Nephron progenitor cell (in vitro differentiated cells): ENCODE results near the gene TOP2B.

Experiments
- DNase-seq: peaks from one replicate; pipeline ENCODE4 v3.0.0; 2021
- H3K27ac Mint-ChIP-seq: 2 replicates; pipeline ENCODE4 v1.8.0; 2021; ENCODE audit warnings: mild to moderate bottlenecking, moderate library complexity, mixed read lengths
- H3K27me3 Mint-ChIP-seq: 2 replicates; pipeline ENCODE4 v1.8.0; 2021; ENCODE audit warnings: mild to moderate bottlenecking, low read depth, mixed read lengths; ENCODE audit not compliant: poor library complexity
- H3K36me3 Mint-ChIP-seq: 2 replicates; pipeline ENCODE4 v1.8.0; 2021; ENCODE audit warnings: low read depth, mixed read lengths
- H3K4me1 Mint-ChIP-seq: 2 replicates; pipeline ENCODE4 v1.8.0; 2021; ENCODE audit warnings: mixed read lengths
- H3K4me3 Mint-ChIP-seq: 2 replicates; pipeline ENCODE4 v1.8.0; 2021; ENCODE audit warnings: mild to moderate bottlenecking, moderate library complexity, mixed read lengths
- H3K9me3 Mint-ChIP-seq: 2 replicates; pipeline ENCODE4 v1.8.0; 2021; ENCODE audit warnings: mild to moderate bottlenecking, moderate library complexity, mixed read lengths
- TF ChIP-seq, protein P1 (sequence below): fragments of 200-600 bp; sonication (generic); IDR thresholded peaks from 2 replicates; pipeline ENCODE4 v1.5.0; 2021; ENCODE audit warnings: antibody characterized with exemption

The TOP2B gene

DNA sequence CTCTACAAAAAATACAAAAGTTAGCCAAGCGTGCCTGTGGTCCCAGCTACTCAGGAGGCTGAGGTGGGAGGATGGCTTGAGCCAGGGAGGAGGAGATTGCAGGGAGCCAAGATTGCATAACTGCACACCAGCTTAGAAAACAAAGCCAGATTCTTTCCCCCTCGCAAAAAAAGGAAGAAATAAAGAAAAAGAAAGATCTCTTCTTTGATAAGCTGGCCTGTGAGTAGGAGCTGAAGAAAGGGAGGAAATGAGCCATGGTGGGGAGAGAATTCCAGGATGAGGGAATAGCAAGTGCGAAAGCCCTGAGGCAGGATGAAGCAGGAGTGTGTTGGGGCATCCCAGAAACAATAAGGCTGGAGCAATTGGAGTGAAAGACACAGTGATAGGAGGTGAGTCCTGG, 24.5 kb upstream of the TOP2B start:
- no peak overlapping the region for H3K27ac Mint-ChIP-seq
- no peak for DNase-seq
- peaks cover 12% of the 10 kb centered on the region for H3K27me3 Mint-ChIP-seq
- TF ChIP-seq, protein P1, sequence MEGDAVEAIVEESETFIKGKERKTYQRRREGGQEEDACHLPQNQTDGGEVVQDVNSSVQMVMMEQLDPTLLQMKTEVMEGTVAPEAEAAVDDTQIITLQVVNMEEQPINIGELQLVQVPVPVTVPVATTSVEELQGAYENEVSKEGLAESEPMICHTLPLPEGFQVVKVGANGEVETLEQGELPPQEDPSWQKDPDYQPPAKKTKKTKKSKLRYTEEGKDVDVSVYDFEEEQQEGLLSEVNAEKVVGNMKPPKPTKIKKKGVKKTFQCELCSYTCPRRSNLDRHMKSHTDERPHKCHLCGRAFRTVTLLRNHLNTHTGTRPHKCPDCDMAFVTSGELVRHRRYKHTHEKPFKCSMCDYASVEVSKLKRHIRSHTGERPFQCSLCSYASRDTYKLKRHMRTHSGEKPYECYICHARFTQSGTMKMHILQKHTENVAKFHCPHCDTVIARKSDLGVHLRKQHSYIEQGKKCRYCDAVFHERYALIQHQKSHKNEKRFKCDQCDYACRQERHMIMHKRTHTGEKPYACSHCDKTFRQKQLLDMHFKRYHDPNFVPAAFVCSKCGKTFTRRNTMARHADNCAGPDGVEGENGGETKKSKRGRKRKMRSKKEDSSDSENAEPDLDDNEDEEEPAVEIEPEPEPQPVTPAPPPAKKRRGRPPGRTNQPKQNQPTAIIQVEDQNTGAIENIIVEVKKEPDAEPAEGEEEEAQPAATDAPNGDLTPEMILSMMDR = no peak
- H3K9me3 Mint-ChIP-seq = no peaks in the 10 kb centered on the region
- H3K4me3 Mint-ChIP-seq = no peak overlapping the region
- no peaks in the 10 kb centered on the region for H3K36me3 Mint-ChIP-seq
- no peaks in the 10 kb centered on the region for H3K4me1 Mint-ChIP-seq

DNA sequence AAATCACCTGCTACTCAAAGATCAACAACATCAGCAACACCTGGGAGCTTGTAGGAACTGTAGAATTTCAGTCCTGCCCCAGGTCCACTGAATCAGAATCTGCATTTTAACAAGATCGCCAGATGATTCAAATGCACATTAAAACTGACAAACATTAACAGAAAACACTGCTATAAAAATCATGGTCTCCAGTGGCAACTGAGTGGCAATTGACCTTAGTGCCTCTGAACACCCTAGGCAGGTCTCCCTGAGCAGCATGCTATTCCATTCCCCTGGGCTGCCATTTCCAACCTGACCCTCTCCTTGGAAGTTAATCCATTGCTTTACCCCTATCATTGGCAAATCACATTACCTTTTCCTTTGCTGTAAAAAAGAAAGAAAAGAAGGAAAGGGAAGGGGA, 23.0 kb upstream of the TOP2B start:
- no peaks in the 10 kb centered on the region for H3K4me1 Mint-ChIP-seq
- H3K4me3 Mint-ChIP-seq = no peak overlapping the region
- H3K9me3 Mint-ChIP-seq = no peaks in the 10 kb centered on the region
- no peak for DNase-seq
- no peaks in the 10 kb centered on the region for H3K36me3 Mint-ChIP-seq
- no peak overlapping the region for H3K27ac Mint-ChIP-seq
- H3K27me3 Mint-ChIP-seq = peaks cover 12% of the 10 kb centered on the region
- TF ChIP-seq, protein P1 = no peak

DNA sequence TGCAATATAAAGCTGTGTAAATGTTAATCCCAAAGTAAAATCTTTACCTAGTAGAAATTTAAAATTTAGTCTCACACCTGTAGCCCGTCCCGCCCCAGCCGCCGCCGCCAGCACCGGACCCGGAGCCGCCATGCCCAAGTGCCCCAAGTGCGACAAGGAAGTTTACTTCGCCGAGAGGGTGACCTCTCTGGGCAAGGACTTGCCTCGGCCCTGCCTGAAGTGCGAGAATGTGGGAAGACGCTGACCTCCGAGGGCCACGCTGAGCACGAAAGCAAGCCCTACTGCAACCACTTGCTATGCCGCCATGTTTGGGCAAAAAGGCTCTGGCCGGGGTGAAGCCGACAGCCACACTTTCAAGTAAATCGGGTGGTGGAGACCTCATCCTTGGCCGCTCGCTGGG, 22.1 kb upstream of the TOP2B start:
- TF ChIP-seq, protein P1 = no peak
- no peak overlapping the region for H3K27ac Mint-ChIP-seq
- H3K27me3 Mint-ChIP-seq = peaks cover 12% of the 10 kb centered on the region
- no peaks in the 10 kb centered on the region for H3K4me1 Mint-ChIP-seq
- H3K36me3 Mint-ChIP-seq = no peaks in the 10 kb centered on the region
- H3K9me3 Mint-ChIP-seq = no peaks in the 10 kb centered on the region
- no peak for DNase-seq
- no peak overlapping the region for H3K4me3 Mint-ChIP-seq

DNA sequence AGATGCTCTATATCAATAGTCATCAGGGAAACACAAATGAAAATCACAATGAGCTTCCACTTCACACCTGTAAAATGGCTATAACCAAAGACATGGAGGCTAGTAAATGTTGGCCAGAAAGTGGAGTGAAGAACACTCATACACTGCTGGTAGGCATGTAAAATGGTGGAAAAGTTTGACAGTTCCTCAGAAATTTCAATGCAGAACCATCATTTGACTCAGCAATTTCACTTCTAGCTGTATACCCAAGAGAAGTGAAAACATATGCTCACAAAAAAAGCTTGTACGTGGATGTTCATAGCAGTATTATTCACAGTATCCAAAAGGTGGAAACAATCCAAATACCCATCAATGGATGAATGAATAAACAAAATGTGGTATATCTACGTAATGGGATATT, 19.2 kb upstream of the TOP2B start:
- H3K27me3 Mint-ChIP-seq = no peaks in the 10 kb centered on the region
- H3K4me1 Mint-ChIP-seq = no peaks in the 10 kb centered on the region
- no peaks in the 10 kb centered on the region for H3K9me3 Mint-ChIP-seq
- DNase-seq = no peak
- TF ChIP-seq, protein P1 = no peak
- no peak overlapping the region for H3K4me3 Mint-ChIP-seq
- H3K27ac Mint-ChIP-seq = no peak overlapping the region
- H3K36me3 Mint-ChIP-seq = no peaks in the 10 kb centered on the region

DNA sequence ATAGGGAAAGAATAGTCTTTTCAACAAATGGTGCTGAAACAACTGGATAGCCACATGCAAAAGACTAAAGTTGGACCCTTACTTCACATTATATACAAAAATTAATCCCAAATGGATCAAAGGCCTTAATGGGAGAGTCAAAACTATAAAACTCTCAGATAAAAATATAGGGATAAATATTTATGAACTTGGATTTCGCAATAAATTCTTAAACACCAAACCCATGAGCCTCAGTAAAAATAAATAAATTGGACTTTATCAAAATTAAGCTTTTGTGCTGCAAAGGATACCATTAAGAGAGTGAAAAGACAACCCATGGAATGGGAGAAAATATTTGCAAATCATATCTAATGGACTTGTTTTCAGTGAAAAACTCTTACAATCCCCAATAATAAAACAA, 18.7 kb upstream of the TOP2B start:
- Mint-ChIP-seq H3K27me3 (no peaks in the 10 kb centered on the region), H3K27ac (no peak overlapping the region), H3K4me3 (no peak overlapping the region), H3K9me3 (no peaks in the 10 kb centered on the region), H3K36me3 (no peaks in the 10 kb centered on the region), H3K4me1 (no peaks in the 10 kb centered on the region)
- TF ChIP-seq, protein P1 = no peak
- no peak for DNase-seq

DNA sequence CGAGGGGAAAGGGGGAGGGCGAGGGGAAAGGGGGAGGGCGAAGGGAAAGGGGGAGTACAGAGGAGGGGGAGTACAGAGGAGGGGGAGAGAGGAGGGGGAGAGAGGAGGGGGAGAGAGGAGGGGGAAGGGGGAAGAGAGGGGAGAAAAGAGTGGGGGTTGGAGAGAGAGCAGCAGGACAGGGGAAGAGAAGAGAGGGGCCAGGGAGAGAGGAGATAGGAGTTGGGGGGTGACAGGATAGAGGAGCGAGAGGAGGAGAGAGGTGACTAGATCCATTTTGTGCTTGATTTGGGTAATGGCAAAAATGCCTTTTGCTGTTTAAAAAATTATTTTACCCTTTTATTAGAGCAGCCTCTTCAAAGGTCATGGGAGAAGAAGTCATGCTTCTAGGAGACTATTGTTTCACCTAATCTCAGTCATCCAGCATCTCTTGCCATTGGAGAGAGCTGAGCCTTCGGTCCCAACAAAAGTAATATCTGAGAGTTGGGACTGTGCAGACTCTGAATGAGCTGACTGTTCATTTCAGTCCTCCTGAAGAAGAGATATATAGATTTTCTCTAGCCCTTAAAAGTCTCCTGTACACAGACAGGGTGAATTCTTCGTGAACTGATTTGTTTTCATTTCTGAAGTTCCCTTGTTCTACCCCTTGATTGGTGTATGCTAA, 15.1 kb upstream of the TOP2B start:
- DNase-seq = no peak
- Mint-ChIP-seq H3K27me3 (no peaks in the 10 kb centered on the region), H3K4me3 (no peak overlapping the region), H3K4me1 (no peaks in the 10 kb centered on the region), H3K27ac (no peak overlapping the region), H3K9me3 (no peaks in the 10 kb centered on the region), H3K36me3 (no peaks in the 10 kb centered on the region)
- TF ChIP-seq, protein P1 = no peak
